Fibroblast of villous mesenchyme (primary cell): ENCODE data around the gene SRRM3. TPM values are rescaled to one million over a fixed set of nuclear protein-coding genes. Genes with fewer than 3 reads are reported as not detected.

Experiments used
- DNase-seq: peaks from one replicate; pipeline ENCODE4 v3.0.0-alpha.2; 2010; ENCODE audit warnings: low read depth
- H3K4me3 ChIP-seq: 2 replicates; pipeline ENCODE4 v1.5.1; 2011; ENCODE audit warnings: low read depth, mild to moderate bottlenecking, low read length
- total RNA-seq: library from RNA; depleted of rRNA; stranded (reverse); fragments of >200 nt; gene quantifications from 2 replicates; pipeline ENCODE4 v1.2.3, GENCODE V29; 2012
- TF ChIP-seq, protein P1 (sequence below): IDR thresholded peaks from 2 replicates; pipeline ENCODE4 v1.5.1; 2012; ENCODE audit warnings: low read depth, mild to moderate bottlenecking, low read length; ENCODE audit not compliant: insufficient read depth

The SRRM3 gene
- total RNA-seq, 1 donor, result 0.43 TPM

DNA sequence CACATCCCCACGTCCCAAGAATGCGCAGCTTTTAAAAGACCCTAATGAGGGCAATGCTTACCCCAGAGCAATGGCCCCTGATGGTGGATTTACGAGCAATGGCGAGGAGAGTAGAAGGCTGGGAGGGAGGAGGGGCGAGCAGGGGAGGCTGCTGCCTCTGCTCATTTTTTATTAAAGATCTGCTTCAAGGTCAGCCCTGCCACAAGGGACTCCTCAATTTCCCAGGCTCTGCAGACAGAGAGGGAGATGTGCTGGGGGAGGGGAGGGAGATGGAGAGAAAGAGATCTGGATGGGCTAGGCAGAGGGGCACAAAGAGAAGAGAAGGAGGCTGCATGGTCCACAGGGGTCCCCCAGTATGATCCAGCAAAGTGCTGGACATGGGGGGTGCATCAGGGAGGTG is 7.8 kb upstream of the SRRM3 start:
- H3K4me3 ChIP-seq, result no peak overlapping the region
- no peak for DNase-seq
- TF ChIP-seq, protein P1, sequence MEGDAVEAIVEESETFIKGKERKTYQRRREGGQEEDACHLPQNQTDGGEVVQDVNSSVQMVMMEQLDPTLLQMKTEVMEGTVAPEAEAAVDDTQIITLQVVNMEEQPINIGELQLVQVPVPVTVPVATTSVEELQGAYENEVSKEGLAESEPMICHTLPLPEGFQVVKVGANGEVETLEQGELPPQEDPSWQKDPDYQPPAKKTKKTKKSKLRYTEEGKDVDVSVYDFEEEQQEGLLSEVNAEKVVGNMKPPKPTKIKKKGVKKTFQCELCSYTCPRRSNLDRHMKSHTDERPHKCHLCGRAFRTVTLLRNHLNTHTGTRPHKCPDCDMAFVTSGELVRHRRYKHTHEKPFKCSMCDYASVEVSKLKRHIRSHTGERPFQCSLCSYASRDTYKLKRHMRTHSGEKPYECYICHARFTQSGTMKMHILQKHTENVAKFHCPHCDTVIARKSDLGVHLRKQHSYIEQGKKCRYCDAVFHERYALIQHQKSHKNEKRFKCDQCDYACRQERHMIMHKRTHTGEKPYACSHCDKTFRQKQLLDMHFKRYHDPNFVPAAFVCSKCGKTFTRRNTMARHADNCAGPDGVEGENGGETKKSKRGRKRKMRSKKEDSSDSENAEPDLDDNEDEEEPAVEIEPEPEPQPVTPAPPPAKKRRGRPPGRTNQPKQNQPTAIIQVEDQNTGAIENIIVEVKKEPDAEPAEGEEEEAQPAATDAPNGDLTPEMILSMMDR, result no peak

DNA sequence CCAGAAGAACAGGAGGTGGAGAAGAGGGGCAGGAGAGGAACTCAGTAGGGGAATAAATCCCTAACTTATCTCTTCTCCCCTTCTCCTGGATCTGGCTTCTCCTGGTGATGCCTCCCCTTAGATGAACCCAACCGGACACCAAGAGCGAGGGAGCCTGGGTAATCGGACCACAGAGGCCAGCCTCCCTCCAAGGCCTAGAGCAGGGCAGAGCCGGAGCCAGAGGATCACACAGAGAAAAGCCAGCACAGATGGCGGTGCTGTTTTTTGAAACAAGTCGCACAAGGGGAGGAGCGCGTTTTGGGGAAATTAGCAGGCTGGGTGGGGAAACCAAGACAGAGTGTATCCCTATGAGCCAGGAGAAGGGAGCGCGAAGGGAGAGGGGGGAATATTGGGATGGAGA is 4.9 kb upstream of the SRRM3 start:
- H3K4me3 ChIP-seq, result no peak overlapping the region
- TF ChIP-seq, protein P1, result no peak
- no peak for DNase-seq

DNA sequence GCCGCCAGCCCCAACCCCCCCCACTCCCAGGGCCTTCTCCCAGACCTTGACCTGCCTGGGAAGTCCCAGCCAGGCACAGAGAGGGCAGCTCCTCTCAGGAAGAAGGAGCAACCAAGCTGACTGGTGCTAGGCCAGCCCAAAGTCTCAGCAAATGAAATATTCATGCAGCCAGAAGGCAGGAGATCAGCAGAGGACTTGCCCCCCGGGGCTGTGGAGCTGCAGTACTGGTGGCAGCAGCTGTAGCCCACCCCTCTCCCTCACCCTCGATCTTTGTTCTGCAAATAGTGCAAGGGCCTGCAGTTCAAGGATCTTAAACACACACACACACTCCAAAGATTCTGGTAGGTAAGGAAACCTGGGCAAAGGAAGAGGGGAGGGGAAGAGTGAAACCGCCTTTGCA is 3.5 kb upstream of the SRRM3 start:
- no peak for DNase-seq
- no peak overlapping the region for H3K4me3 ChIP-seq
- TF ChIP-seq, protein P1, result no peak

DNA sequence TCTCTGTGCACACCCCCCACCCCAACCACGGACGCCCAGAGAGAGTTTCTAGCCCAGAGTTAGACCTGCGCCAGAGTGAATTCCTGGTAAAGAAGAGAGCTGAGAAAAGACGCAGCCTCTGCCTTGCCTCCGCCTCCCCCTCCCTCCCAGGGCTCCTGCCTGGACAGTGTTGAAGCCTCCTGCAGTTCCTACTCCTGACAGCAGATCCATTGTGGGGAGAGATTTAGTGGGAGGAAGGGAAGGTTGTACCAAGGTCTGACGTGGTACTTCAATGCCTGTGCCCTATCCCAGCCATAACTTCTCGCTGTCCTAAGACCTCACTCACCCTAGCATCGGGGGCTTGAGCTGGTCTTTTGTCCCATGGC is 952 bp downstream of the SRRM3 start:
- TF ChIP-seq, protein P1, result no peak
- no peak overlapping the region for H3K4me3 ChIP-seq
- DNase-seq, result no peak

DNA sequence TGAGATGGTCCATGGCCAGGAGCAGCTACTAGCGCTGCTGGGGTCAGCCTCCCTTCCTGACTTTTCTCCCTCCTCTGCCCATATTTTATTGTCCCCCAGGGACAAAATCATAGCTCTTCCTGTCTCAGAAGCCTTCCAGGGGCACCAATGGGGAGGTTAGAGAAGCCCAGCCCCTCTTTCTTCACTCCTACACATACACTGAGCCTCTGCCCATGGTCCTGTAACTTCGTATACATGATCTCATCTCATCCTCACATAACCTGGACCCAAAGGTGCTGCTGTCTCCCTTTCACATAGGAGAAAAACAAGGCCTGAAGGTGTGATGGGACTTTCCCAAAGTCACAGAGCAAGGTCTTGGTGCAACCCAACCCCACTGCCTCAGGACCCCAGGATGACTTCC is 2.5 kb downstream of the SRRM3 start:
- TF ChIP-seq, protein P1, result no peak
- H3K4me3 ChIP-seq, result no peak overlapping the region

DNA sequence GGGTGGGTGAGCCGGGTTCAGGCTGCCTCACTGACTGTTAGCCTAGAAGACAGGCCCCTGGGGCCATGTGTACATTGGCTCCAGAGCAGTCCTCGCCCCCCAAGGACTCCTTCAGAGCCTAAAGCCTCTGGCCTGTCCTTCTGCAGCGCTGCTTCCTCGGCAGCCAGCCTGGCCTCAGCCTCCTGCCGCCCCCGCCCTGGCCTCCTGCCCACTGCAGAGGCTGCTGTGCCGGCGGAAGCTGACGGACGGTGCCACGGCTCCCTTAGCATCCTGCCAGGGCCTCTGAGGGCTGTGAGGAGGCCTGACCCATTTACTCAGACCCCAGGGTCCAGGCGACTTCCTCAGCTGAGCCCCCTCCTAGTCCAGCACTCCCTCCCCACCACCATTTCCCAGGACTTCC is 4.9 kb downstream of the SRRM3 start:
- H3K4me3 ChIP-seq, result no peak overlapping the region
- DNase-seq, result no peak
- TF ChIP-seq, protein P1, result no peak

More for the DNA sequence above, 2.5 kb downstream of the SRRM3 start:
- no peak for DNase-seq

DNA sequence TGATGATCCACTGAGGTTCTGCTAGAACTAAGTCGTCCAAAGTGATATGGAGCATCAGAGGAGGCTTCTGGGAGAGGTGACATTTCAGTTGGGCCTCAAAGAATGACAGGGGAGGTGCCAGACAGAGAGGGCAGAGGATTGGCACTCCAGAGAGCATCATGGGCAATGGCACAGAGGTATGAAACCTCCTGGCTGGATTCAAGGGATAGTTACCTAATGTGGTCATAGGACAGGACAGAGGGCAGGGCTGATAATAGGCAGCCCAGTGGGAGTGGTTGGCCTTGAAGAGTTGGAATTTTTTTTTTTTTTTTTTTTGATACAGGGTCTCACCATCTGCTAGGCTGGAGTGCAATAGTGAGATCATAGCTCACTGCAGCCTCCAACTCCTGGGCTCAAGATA is 7.6 kb downstream of the SRRM3 start:
- TF ChIP-seq, protein P1, result no peak

More for the DNA sequence above, 7.6 kb downstream of the SRRM3 start:
- H3K4me3 ChIP-seq, result no peak overlapping the region
- no peak for DNase-seq
